Keratinocyte (primary cell): Measurements from ENCODE around the gene ITGB5. TPM values are rescaled to one million over a fixed set of nuclear protein-coding genes. Genes with fewer than 3 reads are reported as not detected.

ENCODE experiments used
- DNase-seq: peaks from one replicate; pipeline ENCODE4 v3.0.0-alpha.2; 2011; ENCODE audit warnings: low read depth, missing footprints, low spot score
- FAIRE-seq: peaks from 2 replicates; lab custom pipeline; 2011; peaks lifted over from hg19 to GRCh38; lab: Jason Lieb, UNC
- H2AFZ ChIP-seq: 2 replicates; pipeline ENCODE4 v1.6.0; 2012; ENCODE audit warnings: low read length, control low read depth, inconsistent platforms; ENCODE audit not compliant: control insufficient read depth
- H3K27ac ChIP-seq: 2 replicates; pipeline ENCODE4 v1.5.1; 2011; ENCODE audit warnings: low read length; ENCODE audit not compliant: control insufficient read depth, insufficient read depth
- H3K27me3 ChIP-seq: 3 replicates; pipeline ENCODE4 v1.6.0; 2011; ENCODE audit warnings: low read length; ENCODE audit not compliant: control insufficient read depth, insufficient read depth; ENCODE audit errors: extremely low read depth
- H3K36me3 ChIP-seq, 2 experiments: 2 replicates in 1 of 2; 3 replicates in 1 of 2; pipeline ENCODE4 v1.5.1; 2011; ENCODE audit warnings: low read length in 2 of 2, mild to moderate bottlenecking in 1 of 2; ENCODE audit not compliant: control insufficient read depth in 2 of 2, insufficient read depth in 2 of 2; ENCODE audit errors: extremely low read depth in 1 of 2
- H3K4me1 ChIP-seq: 3 replicates; pipeline ENCODE4 v1.5.1; 2011; ENCODE audit warnings: low read length; ENCODE audit not compliant: control insufficient read depth, insufficient read depth; ENCODE audit errors: extremely low read depth
- H3K4me2 ChIP-seq: 3 replicates; pipeline ENCODE4 v1.6.0; 2011; ENCODE audit warnings: low read depth, low read length; ENCODE audit not compliant: control insufficient read depth, insufficient read depth; ENCODE audit errors: extremely low read depth
- H3K4me3 ChIP-seq, 3 experiments: fragments of 200-600 bp in 1 of 3; sonication (generic) in 1 of 3; 2 replicates in 2 of 3; 3 replicates in 1 of 3; pipeline ENCODE4 v1.5.1; 2011 to 2016; ENCODE audit warnings: low read length in 3 of 3, mild to moderate bottlenecking in 3 of 3, control low read depth in 2 of 3, inconsistent platforms in 1 of 3, low read depth in 1 of 3, mixed read lengths in 1 of 3, mixed run types in 1 of 3, moderate library complexity in 1 of 3; ENCODE audit not compliant: control insufficient read depth in 2 of 3, insufficient read depth in 2 of 3; ENCODE audit errors: extremely low read depth in 1 of 3
- H3K79me2 ChIP-seq: 2 replicates; pipeline ENCODE4 v1.6.0; 2012; ENCODE audit warnings: low read length; ENCODE audit not compliant: control insufficient read depth, insufficient read depth
- H3K9ac ChIP-seq: 3 replicates; pipeline ENCODE4 v1.6.0; 2011; ENCODE audit warnings: low read length; ENCODE audit not compliant: control insufficient read depth, insufficient read depth; ENCODE audit errors: extremely low read depth
- H3K9me1 ChIP-seq: 3 replicates; pipeline ENCODE4 v1.6.0; 2011; ENCODE audit warnings: low read length; ENCODE audit not compliant: control insufficient read depth, insufficient read depth; ENCODE audit errors: extremely low read depth
- H3K9me3 ChIP-seq: 2 replicates; pipeline ENCODE4 v1.5.1; 2012; ENCODE audit warnings: low read depth, low read length; ENCODE audit not compliant: control insufficient read depth
- H4K20me1 ChIP-seq: 3 replicates; pipeline ENCODE4 v1.6.0; 2011; ENCODE audit warnings: low read length; ENCODE audit not compliant: control insufficient read depth, insufficient read depth; ENCODE audit errors: extremely low read depth
- EZH2 ChIP-seq: IDR thresholded peaks from one replicate; pipeline ENCODE4 v1.6.1; 2012; ENCODE audit warnings: inconsistent platforms, mild to moderate bottlenecking, low read length, moderate library complexity
- dilution Hi-C: fragments of 300-500 bp; cut with MboI; formaldehyde crosslinking; loops from one replicate; pipeline ENCODE4 v1.7.0; 2020; ENCODE audit warnings: low sequenced_read_pairs; ENCODE audit not compliant: extremely low pct_ligation_motif_present
- polyA plus RNA-seq, 5 experiments: library from polyadenylated mRNA; depleted of rRNA in 3 of 5; stranded (reverse) in 3 of 5; stranded (forward) in 1 of 5; unstranded in 1 of 5; fragments of >200 nt; gene quantifications; 1 replicate in 1 of 5; 2 replicates in 3 of 5; 3 replicates in 1 of 5; pipeline versions ENCODE4 v1.2.1 to v1.2.3, GENCODE V29; 2011 to 2012; ENCODE audit warnings: missing spikeins in 2 of 5, low read depth in 1 of 5, low replicate concordance in 1 of 5
- TF ChIP-seq, protein P1 (sequence below), 3 experiments: IDR thresholded peaks in 1 of 3; conservative IDR thresholded peaks in 1 of 3; optimal IDR thresholded peaks in 1 of 3; 2 replicates in 2 of 3; 3 replicates in 1 of 3; pipeline versions ENCODE3 to v1.5.1; 2011; ENCODE audit warnings: low read length in 3 of 3, mild to moderate bottlenecking in 3 of 3, moderate library complexity in 2 of 3, control low read depth in 1 of 3, inconsistent platforms in 1 of 3; ENCODE audit not compliant: insufficient read depth in 2 of 3; ENCODE audit errors: extremely low read depth in 1 of 3

ITGB5 gene
- polyA plus RNA-seq, 1 donor (not counting 4 experiments of a cell fraction or from before 2014, with no cell fraction given) = 136 TPM

DNA sequence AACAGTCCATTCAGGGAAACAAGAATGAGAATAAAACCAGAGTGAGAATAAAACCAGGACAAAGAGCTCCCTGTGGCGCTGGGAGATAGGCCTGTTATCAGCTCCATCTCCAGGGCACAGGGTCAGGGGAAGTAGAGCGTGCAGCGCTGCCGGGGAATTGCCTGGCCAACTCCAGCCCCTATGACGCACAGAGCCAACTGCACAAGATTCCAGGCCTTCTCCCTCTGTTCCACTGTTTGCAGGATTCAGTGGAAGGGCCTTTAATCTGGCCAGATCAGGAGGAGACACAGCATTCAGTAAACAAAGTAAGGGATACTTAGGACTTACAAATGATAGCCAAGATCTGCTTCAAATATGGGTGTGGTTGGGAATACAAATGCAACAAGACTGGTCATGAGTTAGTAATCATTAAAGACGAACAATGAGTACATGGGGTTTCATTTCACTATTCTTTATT lies 49.4 kb downstream of the ITGB5 start:
- FAIRE-seq = peak; percentile 46
- Histone ChIP-seq H3K79me2 (peaks cover 16% of the 10 kb centered on the region), H3K9me3 (no peaks in the 10 kb centered on the region), H3K4me3 (no peak overlapping the region), H3K4me2 (peak overlapping the region; percentile 81), H4K20me1 (no peaks in the 10 kb centered on the region), H3K36me3 (peaks cover 12 to 31% of the 10 kb centered on the region in 2 experiments), H3K27me3 (no peaks in the 10 kb centered on the region), H3K9me1 (peaks cover 4% of the 10 kb centered on the region), H3K9ac (peak overlapping the region; percentile 62), H3K27ac (peak overlapping the region; percentile 80), H2AFZ (peak overlapping the region; percentile 47), H3K4me1 (peaks cover 43% of the 10 kb centered on the region)
- dilution Hi-C loops = no loop called here
- TF ChIP-seq, protein P1, sequence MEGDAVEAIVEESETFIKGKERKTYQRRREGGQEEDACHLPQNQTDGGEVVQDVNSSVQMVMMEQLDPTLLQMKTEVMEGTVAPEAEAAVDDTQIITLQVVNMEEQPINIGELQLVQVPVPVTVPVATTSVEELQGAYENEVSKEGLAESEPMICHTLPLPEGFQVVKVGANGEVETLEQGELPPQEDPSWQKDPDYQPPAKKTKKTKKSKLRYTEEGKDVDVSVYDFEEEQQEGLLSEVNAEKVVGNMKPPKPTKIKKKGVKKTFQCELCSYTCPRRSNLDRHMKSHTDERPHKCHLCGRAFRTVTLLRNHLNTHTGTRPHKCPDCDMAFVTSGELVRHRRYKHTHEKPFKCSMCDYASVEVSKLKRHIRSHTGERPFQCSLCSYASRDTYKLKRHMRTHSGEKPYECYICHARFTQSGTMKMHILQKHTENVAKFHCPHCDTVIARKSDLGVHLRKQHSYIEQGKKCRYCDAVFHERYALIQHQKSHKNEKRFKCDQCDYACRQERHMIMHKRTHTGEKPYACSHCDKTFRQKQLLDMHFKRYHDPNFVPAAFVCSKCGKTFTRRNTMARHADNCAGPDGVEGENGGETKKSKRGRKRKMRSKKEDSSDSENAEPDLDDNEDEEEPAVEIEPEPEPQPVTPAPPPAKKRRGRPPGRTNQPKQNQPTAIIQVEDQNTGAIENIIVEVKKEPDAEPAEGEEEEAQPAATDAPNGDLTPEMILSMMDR (optimal IDR thresholded peaks at IDR 0.05 in 1 of 3, IDR thresholded peaks at IDR 0.05 in 1 of 3, conservative IDR thresholded peaks at IDR 0.05 in 1 of 3; ENCODE audit: extremely low read depth in 1 of 3, insufficient read depth in 2 of 3, low read length in 3 of 3) = no peak
- no peak for TF ChIP-seq EZH2
- no peak for DNase-seq

DNA sequence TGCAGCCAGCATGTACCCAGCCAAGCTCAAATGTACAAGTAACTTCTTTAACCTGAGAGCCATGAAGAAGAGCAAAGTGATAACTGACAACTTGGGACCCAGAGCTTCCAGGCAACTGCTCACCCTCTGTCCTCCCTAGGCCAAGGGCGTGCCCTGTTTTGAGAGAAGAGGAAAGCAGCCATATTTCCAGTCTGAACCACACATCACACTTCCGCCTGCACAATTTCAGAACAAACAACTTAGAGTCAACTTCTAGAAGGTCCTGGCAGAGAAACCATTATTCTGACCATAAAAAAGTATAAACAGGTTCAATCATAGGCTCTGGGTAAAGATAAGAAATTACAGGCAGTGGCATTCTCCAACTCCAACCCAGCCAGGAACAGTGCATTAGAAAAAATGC lies 50.1 kb downstream of the ITGB5 start:
- peaks cover 4% of the 10 kb centered on the region for H3K9me1 ChIP-seq
- no peak for DNase-seq
- H3K4me1 ChIP-seq = peaks cover 43% of the 10 kb centered on the region
- no peaks in the 10 kb centered on the region for H4K20me1 ChIP-seq
- no peaks in the 10 kb centered on the region for H3K27me3 ChIP-seq
- no peak overlapping the region for H3K4me3 ChIP-seq
- peak overlapping the region; percentile 81 for H3K4me2 ChIP-seq
- TF ChIP-seq EZH2 = no peak
- TF ChIP-seq, protein P1 (optimal IDR thresholded peaks at IDR 0.05 in 1 of 3, IDR thresholded peaks at IDR 0.05 in 1 of 3, conservative IDR thresholded peaks at IDR 0.05 in 1 of 3; ENCODE audit: extremely low read depth in 1 of 3, insufficient read depth in 2 of 3, low read length in 3 of 3) = no peak
- no peaks in the 10 kb centered on the region for H3K9me3 ChIP-seq
- dilution Hi-C loops = no loop called here
- H2AFZ ChIP-seq = no peak overlapping the region
- H3K27ac ChIP-seq = peak overlapping the region; percentile 80
- H3K36me3 ChIP-seq = peaks cover 14 to 31% of the 10 kb centered on the region in 2 experiments
- no peak for FAIRE-seq
- H3K9ac ChIP-seq = no peak overlapping the region
- peaks cover 15% of the 10 kb centered on the region for H3K79me2 ChIP-seq
